DOHH2 (cell line): ENCODE measurements around the gene FGGY.
A peak's percentile ranks its signal among the peaks of the same experiment; 100 is the strongest.

Source experiments
- H3F3A ChIP-seq: fragments of 200-600 bp; sonication (generic), shearing (Covaris generic); 2 replicates; pipeline ENCODE4 v1.6.0; 2016; ENCODE audit warnings: antibody characterized with exemption, mild to moderate bottlenecking; ENCODE audit not compliant: control insufficient read depth, insufficient read depth
- H3K27ac ChIP-seq: fragments of 200-600 bp; sonication (generic); 2 replicates; pipeline ENCODE4 v1.5.1; 2014; ENCODE audit warnings: low read depth, mild to moderate bottlenecking, low read length, moderate library complexity
- H3K27me3 ChIP-seq: fragments of 200-600 bp; sonication (generic); 2 replicates; pipeline ENCODE4 v1.6.1; 2014; ENCODE audit warnings: mild to moderate bottlenecking, low read length, mixed read lengths; ENCODE audit not compliant: control insufficient read depth
- H3K36me3 ChIP-seq: fragments of 200-600 bp; sonication (generic); 2 replicates; pipeline ENCODE4 v1.6.1; 2014; ENCODE audit warnings: mild to moderate bottlenecking, low read length, moderate library complexity, mixed read lengths; ENCODE audit not compliant: control insufficient read depth
- H3K4me1 ChIP-seq: fragments of 200-600 bp; sonication (generic); 2 replicates; pipeline ENCODE4 v1.6.1; 2014; ENCODE audit warnings: mild to moderate bottlenecking, low read length, mixed read lengths; ENCODE audit not compliant: control insufficient read depth
- H3K4me2 ChIP-seq: fragments of 200-600 bp; sonication (generic); 2 replicates; pipeline ENCODE4 v1.6.0; 2014; ENCODE audit warnings: mild to moderate bottlenecking, low read length, moderate library complexity
- H3K4me3 ChIP-seq: fragments of 200-600 bp; sonication (generic); 2 replicates; pipeline ENCODE4 v1.5.1; 2014; ENCODE audit warnings: mild to moderate bottlenecking, low read length, mixed read lengths
- H3K79me2 ChIP-seq: fragments of 200-600 bp; sonication (generic); 2 replicates; pipeline ENCODE4 v1.6.1; 2014; ENCODE audit warnings: mild to moderate bottlenecking, low read length, mixed read lengths; ENCODE audit not compliant: control insufficient read depth
- H3K9me2 ChIP-seq: fragments of 200-600 bp; sonication (generic); replicated peaks from 2 replicates; pipeline ENCODE4 v1.6.1; 2014; ENCODE audit warnings: mild to moderate bottlenecking, low read length, mixed read lengths; ENCODE audit not compliant: control insufficient read depth
- H3K9me3 ChIP-seq: fragments of 200-600 bp; sonication (generic); 2 replicates; pipeline ENCODE4 v1.6.1; 2014; ENCODE audit warnings: antibody characterized with exemption, low read length, mixed read lengths; ENCODE audit not compliant: control insufficient read depth, insufficient read depth
- H4K20me1 ChIP-seq: fragments of 200-600 bp; sonication (generic); 2 replicates; pipeline ENCODE4 v1.6.0; 2014; ENCODE audit warnings: low read depth, mild to moderate bottlenecking, antibody characterized with exemption, low read length, moderate library complexity; ENCODE audit not compliant: control insufficient read depth, insufficient read depth
- CTCF ChIP-seq: fragments of 200-600 bp; sonication (generic); IDR thresholded peaks from one replicate; pipeline ENCODE4 v1.5.1; 2014; ENCODE audit warnings: antibody characterized with exemption, mild to moderate bottlenecking, low read depth, low read length; ENCODE audit not compliant: poor library complexity, severe bottlenecking
- EZH2phosphoT487 ChIP-seq: fragments of 200-600 bp; sonication (generic); IDR thresholded peaks from 2 replicates; pipeline ENCODE4 v1.6.1; 2017; ENCODE audit warnings: borderline replicate concordance, mild to moderate bottlenecking, antibody characterized with exemption, low read length, moderate library complexity, mixed read lengths

Gene FGGY

DNA sequence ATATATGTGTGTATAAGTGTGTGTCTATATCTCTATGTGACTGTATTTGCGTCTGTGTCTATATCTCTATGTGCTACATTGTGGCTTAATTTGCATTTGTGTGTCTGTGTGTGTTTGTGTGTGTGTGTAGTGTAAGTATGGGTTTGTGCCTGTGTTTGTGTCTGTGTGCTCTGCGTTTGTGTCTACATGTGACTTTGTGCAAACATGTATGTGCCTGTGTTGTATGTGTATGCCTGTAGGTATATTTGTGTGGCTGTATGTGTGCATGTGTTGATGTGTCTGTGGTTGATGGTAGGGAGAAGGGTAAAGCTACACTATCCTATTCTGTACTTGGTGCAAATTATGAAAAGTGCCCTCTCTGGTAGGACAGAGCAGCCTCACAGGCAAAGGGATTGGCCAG, 7.3 kb upstream of the FGGY start:
- no peaks in the 10 kb centered on the region for H4K20me1 ChIP-seq
- H3K36me3 ChIP-seq: no peaks in the 10 kb centered on the region
- no peak overlapping the region for H3K4me2 ChIP-seq
- no peak overlapping the region for H3K4me3 ChIP-seq
- peaks cover 5% of the 10 kb centered on the region; the same call in 1 of the 2 replicates for H3K27me3 ChIP-seq
- no peaks in the 10 kb centered on the region for H3K9me3 ChIP-seq
- no peaks in the 10 kb centered on the region for H3F3A ChIP-seq
- TF ChIP-seq EZH2phosphoT487: no peak
- no peak for TF ChIP-seq CTCF
- H3K79me2 ChIP-seq: no peaks in the 10 kb centered on the region
- H3K27ac ChIP-seq: no peak overlapping the region
- H3K9me2 ChIP-seq: no peaks in the 10 kb centered on the region
- peaks cover 17% of the 10 kb centered on the region for H3K4me1 ChIP-seq

GRCh38 chr1:59290193-59290949, 6.5 kb upstream of the FGGY start:
- TF ChIP-seq EZH2phosphoT487: no peak
- peak; percentile 56 for TF ChIP-seq CTCF
- Histone ChIP-seq H3K4me3 (no peak overlapping the region), H3K9me3 (no peaks in the 10 kb centered on the region), H3K27me3 (peaks cover 5% of the 10 kb centered on the region; the same call in 1 of the 2 replicates), H4K20me1 (no peaks in the 10 kb centered on the region), H3K36me3 (no peaks in the 10 kb centered on the region), H3F3A (peaks cover 8% of the 10 kb centered on the region), H3K4me1 (peaks cover 18% of the 10 kb centered on the region), H3K4me2 (no peak overlapping the region), H3K9me2 (no peaks in the 10 kb centered on the region), H3K79me2 (no peaks in the 10 kb centered on the region), H3K27ac (no peak overlapping the region)

DNA sequence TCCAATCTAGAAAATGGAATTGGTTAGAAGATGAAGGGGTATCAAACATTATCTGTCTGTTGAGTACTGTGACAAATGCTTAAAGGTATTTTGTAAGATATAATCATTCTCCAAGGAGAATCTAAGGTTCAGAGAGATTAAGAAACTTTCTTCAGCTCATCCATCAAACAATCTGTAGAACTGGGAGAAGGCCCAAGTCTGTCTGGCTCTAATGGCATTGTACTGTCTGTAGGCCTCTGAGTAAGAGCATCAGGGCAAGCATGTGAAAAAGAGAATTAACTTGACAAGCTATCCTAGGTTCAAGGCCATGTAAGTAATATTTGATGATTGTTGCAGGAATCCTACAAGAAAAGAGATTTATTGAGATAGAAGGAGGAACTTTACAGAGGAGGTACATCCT, 5.3 kb upstream of the FGGY start:
- no peak overlapping the region for H3K4me2 ChIP-seq
- no peak for TF ChIP-seq EZH2phosphoT487
- no peak for TF ChIP-seq CTCF

More for the DNA sequence above, 5.3 kb upstream of the FGGY start:
- Histone ChIP-seq H4K20me1 (no peaks in the 10 kb centered on the region), H3K4me1 (peaks cover 27% of the 10 kb centered on the region), H3K9me3 (no peaks in the 10 kb centered on the region), H3K79me2 (no peaks in the 10 kb centered on the region), H3K9me2 (no peaks in the 10 kb centered on the region), H3K4me3 (no peak overlapping the region), H3K27ac (no peak overlapping the region), H3K27me3 (no peaks in the 10 kb centered on the region), H3K36me3 (no peaks in the 10 kb centered on the region), H3F3A (peaks cover 15% of the 10 kb centered on the region)
